Measurements from ENCODE around the gene HSPH1. TPM values are rescaled to one million over a fixed set of nuclear protein-coding genes. Genes with fewer than 3 reads are reported as not detected.

Gene HSPH1
- total and polyA plus RNA-seq, 2 of the 13 experiments (the other 11 are each of a cell fraction or from before 2014, with no cell fraction given): 13.0 to 62.9 TPM

- no peak for TF ChIP-seq ZNF263 (CRISPR knock-in tag; IDR thresholded peaks at IDR 0.05)
- no peak for TF ChIP-seq ZNF562 (CRISPR knock-in tag; IDR thresholded peaks at IDR 0.05; ENCODE audit: borderline replicate concordance)
- TF ChIP-seq PAX8 (CRISPR knock-in tag; IDR thresholded peaks at IDR 0.05; ENCODE audit: borderline replicate concordance): no peak
- no peak for TF ChIP-seq KLF6 (CRISPR knock-in tag; IDR thresholded peaks at IDR 0.05)
Measured at GRCh38 chr13:31196992-31197391, 35.3 kb upstream of the HSPH1 start (continued).

GRCh38 chr13:31195616-31196015, 33.9 kb upstream of the HSPH1 start:
- ATAC-seq: no peak
- no peak for FAIRE-seq
- in situ Hi-C loops (cut with HindIII; ENCODE audit: extremely low pct_ligation_motif_present, low pct_unique_long_range_greater_than_20kb): no loop called here

More at GRCh38 chr13:31195616-31196015, 33.9 kb upstream of the HSPH1 start:
- CTCF ChIA-PET (ENCODE audit: low intra/inter-chr PET ratio, low total read pairs): no interaction called here
- no peak for DNase-seq (ENCODE audit: low spot score)
- no peaks in the 10 kb centered on the region for H3K79me2 ChIP-seq (ENCODE audit: insufficient read depth, low read length)
- 24% methylated on average over 4 of the region's 4 CpGs for WGBS (ENCODE audit: low lambda C conversion rate)
- H3K9me3 ChIP-seq (ENCODE audit: low read length): no peaks in the 10 kb centered on the region
- H3K4me3 ChIP-seq (replicated peaks in 1 of 3; ENCODE audit: insufficient read depth in 1 of 3, low read depth in 2 of 3, low read length in 3 of 3): no peak overlapping the region
- no TSS peak for BruUV-seq (replicated peaks)
- no peak overlapping the region for H2AFZ ChIP-seq (ENCODE audit: low read length)
- peaks cover 0 to 11% of the 10 kb centered on the region in 2 experiments; a peak in 2 of 5 replicates for H3K27me3 ChIP-seq (ENCODE audit: control insufficient read depth in 1 of 2, insufficient read depth in 2 of 2, low read length in 2 of 2)
- no peak overlapping the region for H3K4me2 ChIP-seq (ENCODE audit: low read depth, low read length)
- intact Hi-C loops (cut with micrococcal nuclease; ENCODE audit: unreplicated experiment): no loop called here
- POLR2A ChIA-PET: no interaction called here
- TF ChIP-seq MAFK (conservative IDR thresholded peaks at IDR 0.05 in 1 of 2, IDR thresholded peaks at IDR 0.05 in 1 of 2; ENCODE audit: low read length in 2 of 2) (no peak), FOXK2 (IDR thresholded peaks at IDR 0.05) (no peak), ETV6 (CRISPR knock-in tag; conservative IDR thresholded peaks at IDR 0.05) (no peak), AKAP8 (CRISPR knock-in tag; IDR thresholded peaks at IDR 0.05) (no peak), ZNF225 (CRISPR knock-in tag; IDR thresholded peaks at IDR 0.05) (no peak), ZNF790 (CRISPR knock-in tag; IDR thresholded peaks at IDR 0.05; ENCODE audit: borderline replicate concordance) (no peak), ZNF503 (CRISPR knock-in tag; IDR thresholded peaks at IDR 0.05) (no peak)
- H3K27ac ChIP-seq (ENCODE audit: extremely low read length, insufficient read depth, low read length): no peak overlapping the region
- H3K9ac ChIP-seq (ENCODE audit: insufficient read depth, low read depth, low read length): no peak overlapping the region
- H3K4me1 ChIP-seq (ENCODE audit: insufficient read depth, low read length): peaks cover 28% of the 10 kb centered on the region
- H4K20me1 ChIP-seq (ENCODE audit: insufficient read depth, low read length): no peaks in the 10 kb centered on the region
- no peaks in the 10 kb centered on the region for H3K36me3 ChIP-seq (replicated peaks in 1 of 2; ENCODE audit: control insufficient read depth in 1 of 2, insufficient read depth in 2 of 2, low read length in 2 of 2)

All from HepG2 (cell line).